Activated CD8-positive, alpha-beta memory T cell treated with anti-CD3 and anti-CD28 coated beads for 1 hour (primary cell): ENCODE results near the gene EFL1.

ENCODE experiments used
- DNase-seq, 2 donors: peaks; one replicate each; pipeline ENCODE4 v3.0.0-alpha.2; 2020; ENCODE audit warnings: low read depth in 1 of 2; ENCODE audit errors: extremely low read depth in 1 of 2

EFL1 gene

DNA sequence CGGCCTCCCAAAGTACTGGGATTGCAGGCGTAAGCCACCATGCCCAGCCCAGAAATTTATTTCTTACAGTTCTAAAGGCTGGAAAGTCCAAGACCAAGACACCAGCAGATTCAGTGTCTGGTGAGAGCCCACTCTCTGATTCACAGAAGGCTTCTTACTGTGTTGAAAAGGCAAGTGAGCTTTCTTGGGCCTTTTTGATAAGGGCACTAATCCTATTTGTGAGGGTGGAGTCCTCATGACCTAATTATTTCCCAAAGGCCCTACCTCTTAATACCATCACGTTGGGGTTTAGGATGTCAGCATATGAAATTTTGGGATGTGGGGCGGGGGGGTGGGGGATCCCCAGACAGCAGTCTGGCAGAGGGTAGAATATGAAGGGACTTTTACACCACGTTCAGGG, 169.2 kb downstream of the EFL1 start:
- no peak for DNase-seq

- DNase-seq, result no peak
These were observed 170.8 kb downstream of the EFL1 start for GRCh38 chr15:82091636-82092140.

- DNase-seq, result no peak
These were observed 176.1 kb downstream of the EFL1 start for GRCh38 chr15:82086243-82086995.

- no peak for DNase-seq
These were observed 180.4 kb downstream of the EFL1 start for GRCh38 chr15:82081914-82082762.

DNA sequence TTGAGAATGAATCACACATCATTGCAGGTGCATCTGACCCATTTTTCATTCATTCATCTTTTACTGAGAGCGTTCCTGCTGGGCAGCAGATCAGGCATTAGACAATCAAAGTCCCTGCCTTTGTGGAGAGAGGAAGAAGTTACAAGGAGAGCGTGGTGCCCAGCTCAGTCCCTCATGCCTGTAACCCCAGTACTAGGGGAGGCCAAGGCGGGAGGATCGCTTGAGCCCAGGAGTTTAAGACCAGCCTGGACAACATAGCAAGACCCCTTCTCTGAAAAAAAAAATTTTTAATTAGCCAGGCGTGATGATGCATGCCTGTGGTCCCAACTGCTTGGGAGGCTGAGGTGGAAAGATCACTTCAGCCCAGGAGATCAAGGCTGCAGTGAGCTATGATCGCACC, 181.8 kb downstream of the EFL1 start:
- DNase-seq, result no peak
